Measurements from ENCODE around the gene NCAPH2. TPM values are rescaled to one million over a fixed set of nuclear protein-coding genes. Genes with fewer than 3 reads are reported as not detected.

Gene NCAPH2
- polyA plus RNA-seq (ENCODE audit: insufficient read length in 12 of 12): 10 to 100 TPM in 11 of 12 donors, not detected in 1; 22.0 to 33.1 (median 29.8) TPM
- long read RNA-seq, donor 1, transcript NCAPH2-205 (20 exons, 2,037 nt): major isoform, 5 of 49 reads
- long read RNA-seq, donor 1, partial matches to known transcripts: 30 of 49 reads
- long read RNA-seq, donor 1, other reads (novel, unspliced or antisense): 14 of 49 reads
- long read RNA-seq, donor 2, transcript NCAPH2-205 (20 exons, 2,037 nt): major isoform, 5 of 6 reads
- long read RNA-seq, donor 2, partial matches to known transcripts: 0 of 6 reads
- long read RNA-seq, donor 2, other reads (novel, unspliced or antisense): 0 of 6 reads
- long read RNA-seq, donor 3, partial matches to known transcripts: 0 of 2 reads
- long read RNA-seq, donor 3, other reads (novel, unspliced or antisense): 0 of 2 reads
- long read RNA-seq, donor 4, partial matches to known transcripts: 0 of 6 reads
- long read RNA-seq, donor 4, other reads (novel, unspliced or antisense): 0 of 6 reads
- long read RNA-seq, donor 5, partial matches to known transcripts: 29 of 50 reads
- long read RNA-seq, donor 5, other reads (novel, unspliced or antisense): 17 of 50 reads
- long read RNA-seq, donor 6, partial matches to known transcripts: 0 of 1 reads
- long read RNA-seq, donor 6, other reads (novel, unspliced or antisense): 0 of 1 reads
- long read RNA-seq, donor 7, partial matches to known transcripts: 0 of 3 reads
- long read RNA-seq, donor 7, other reads (novel, unspliced or antisense): 0 of 3 reads
- long read RNA-seq, donor 8, partial matches to known transcripts: 12 of 16 reads
- long read RNA-seq, donor 8, other reads (novel, unspliced or antisense): 0 of 16 reads
- long read RNA-seq, donor 9, partial matches to known transcripts: 0 of 4 reads
- long read RNA-seq, donor 9, other reads (novel, unspliced or antisense): 0 of 4 reads
- long read RNA-seq, donor 10, partial matches to known transcripts: 0 of 1 reads
- long read RNA-seq, donor 10, other reads (novel, unspliced or antisense): 0 of 1 reads
- long read RNA-seq, donor 11, transcript NCAPH2-205 (20 exons, 2,037 nt): major isoform, 6 of 27 reads
- long read RNA-seq, donor 11, partial matches to known transcripts: 21 of 27 reads
- long read RNA-seq, donor 11, other reads (novel, unspliced or antisense): 0 of 27 reads

DNA sequence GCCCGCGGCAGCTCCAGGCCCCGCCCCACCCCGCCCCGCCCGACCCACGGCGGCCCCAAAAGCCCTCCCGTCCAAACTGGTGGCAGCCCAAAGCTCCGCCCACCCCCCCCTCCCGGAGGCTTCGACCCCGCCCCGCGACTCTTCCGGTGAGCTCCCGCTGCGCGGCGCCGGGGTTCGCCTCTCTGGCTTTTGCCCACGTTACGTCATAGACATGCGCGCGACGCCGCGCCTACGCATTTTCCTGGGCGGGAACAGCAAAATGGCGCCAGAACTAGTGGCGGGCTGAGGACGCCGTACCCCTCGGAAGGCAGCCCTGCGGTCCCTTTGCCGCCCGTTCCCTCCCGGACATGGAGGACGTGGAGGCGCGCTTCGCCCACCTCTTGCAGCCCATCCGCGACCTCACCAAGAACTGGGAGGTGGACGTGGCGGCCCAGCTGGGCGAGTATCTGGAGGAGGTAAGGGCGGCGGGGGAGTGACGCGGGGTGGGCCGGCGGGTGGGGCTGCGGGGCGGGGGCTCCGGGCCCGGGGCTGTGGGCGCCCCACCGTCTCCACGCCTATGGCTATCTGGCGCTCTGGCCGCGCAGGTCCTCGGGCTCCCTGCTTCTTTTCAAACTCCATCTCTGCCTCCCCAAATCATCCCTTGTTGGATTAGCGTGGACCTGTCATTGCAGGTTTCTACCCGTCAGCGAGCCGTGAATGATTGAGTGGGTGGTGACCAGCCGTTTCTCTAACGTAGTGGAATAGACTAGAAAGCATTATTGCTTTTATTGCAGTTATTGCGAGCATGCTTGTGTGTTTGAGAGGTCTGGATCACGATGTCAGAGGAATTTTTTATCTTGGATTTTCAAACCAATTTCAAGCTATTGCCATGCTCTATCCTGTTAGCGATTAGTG, at the start of gene NCAPH2:
Gene NCAPH2 (plus strand): TSS at position 234 of the 894 bp plus-strand sequence. CDS start 114 bp downstream, at position 348.
- DNase-seq: peak; percentile 99

DNA sequence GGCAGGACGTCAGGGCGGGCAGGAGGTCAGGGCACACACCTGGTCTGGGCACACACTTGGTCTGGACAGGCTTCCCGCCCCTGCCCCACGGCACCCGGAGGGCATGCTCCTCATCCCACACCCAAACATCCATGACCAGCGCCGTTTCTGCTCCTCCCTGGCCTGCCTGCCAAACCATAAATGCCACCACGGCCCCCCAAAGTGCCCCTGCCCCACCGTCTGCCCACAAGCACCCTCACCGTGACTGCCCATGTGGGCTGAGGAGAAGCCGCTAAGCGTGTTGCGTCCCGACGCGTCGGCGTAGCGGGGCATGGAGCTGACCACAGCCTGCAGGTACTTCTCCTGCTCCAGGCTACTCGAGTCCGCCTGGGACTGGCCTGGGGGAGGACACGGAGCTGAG, 49.0 kb upstream of the NCAPH2 start:
- no peak for DNase-seq

DNA sequence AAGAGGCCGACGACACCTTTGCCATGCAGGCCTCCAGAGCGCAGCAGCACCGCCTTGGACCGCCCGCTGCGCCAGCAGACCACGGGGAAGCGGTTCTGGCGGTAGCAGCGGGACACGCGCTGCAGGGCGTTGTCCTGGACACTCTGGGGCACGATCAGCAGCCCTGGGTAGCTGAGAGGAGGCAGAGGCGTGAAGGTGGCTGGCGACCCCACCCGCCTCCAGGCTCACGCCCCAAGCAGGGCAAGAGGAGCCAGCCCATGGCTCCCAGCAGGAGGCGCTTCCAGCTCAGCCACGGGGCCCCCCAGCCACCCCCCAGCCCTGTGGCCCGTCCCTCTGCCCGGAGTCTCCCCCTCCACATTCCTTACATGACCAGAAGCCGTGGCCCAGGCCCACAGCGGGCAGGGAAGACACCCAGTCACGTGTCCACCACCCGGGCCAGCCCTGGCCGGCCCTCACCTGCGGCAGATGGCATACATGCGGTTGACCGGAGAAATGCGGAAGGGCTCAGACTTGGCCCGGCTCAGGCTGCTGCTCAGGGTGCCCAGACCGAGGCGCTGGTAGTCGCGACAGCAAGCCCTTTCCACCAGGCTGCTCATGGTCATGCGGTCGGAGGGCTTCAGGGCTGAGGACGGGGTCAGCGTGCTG, 48.4 kb upstream of the NCAPH2 start:
- DNase-seq: no peak

DNA sequence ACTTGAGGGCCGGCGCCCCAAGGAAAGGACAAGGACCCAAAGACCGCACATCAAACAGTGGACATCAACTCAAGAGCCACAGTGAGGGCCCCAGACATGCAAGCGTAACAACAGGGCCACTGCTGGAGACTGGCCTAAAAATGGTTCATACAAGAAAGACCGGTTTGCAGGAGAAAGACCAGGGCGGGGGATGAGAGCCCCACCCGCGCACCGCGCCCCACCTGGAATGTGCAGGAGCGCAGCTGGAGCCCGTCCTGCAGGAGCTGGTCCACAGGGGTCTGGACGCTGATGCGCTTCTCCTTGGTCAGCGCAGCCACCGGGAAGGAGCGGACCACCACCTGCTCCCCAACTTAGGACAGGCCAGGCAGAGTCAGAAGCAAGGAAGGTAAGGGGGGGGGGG, 47.1 kb upstream of the NCAPH2 start:
- DNase-seq: no peak

DNA sequence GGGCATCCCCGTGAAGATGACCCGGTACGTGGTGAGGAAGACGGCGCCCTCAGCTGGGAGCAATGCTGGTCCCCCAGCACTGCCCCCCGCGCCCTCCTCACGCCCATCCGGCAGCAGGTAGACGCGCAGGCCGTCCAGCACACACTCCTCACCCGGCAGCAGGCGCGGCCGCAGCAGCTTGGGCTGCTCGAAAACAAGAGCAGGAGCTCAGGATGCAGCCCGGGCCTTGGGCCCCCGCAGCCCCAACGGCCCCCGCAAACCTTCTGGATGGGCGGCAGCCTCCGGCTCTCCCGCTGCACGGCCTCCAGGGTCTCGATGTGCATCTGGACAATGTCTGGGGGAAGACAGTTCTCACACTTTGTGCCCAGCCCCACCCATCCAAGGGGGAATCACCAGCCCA, 46.5 kb upstream of the NCAPH2 start:
- DNase-seq: no peak

DNA sequence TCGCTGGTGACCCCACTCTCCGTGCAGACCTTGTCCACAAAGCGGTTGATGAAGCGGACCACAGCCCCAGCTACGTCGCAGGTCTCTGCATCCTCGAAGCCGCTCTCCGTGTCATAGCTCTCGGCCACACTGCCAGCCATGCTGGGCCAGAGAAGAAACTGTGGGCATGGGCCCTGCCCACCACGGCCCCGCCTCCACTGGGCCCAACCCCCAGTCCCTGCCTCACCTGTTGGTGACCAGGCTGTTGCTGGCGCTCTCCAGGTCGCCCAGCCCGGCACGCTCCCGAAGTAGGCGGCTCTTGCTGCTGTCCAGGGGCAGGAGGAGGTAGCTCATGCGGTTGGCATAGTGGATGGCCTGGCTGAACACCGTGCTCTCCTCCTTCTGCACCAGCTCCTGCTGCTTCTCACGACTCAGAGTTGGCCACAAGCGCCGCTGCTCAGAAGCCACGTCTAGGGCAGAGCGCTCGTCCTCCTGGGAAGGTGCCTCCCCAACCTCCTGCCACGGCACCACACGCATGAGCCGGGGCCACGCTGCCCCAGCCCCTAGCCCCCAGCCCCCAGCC, 46.0 kb upstream of the NCAPH2 start:
- DNase-seq: no peak

DNA sequence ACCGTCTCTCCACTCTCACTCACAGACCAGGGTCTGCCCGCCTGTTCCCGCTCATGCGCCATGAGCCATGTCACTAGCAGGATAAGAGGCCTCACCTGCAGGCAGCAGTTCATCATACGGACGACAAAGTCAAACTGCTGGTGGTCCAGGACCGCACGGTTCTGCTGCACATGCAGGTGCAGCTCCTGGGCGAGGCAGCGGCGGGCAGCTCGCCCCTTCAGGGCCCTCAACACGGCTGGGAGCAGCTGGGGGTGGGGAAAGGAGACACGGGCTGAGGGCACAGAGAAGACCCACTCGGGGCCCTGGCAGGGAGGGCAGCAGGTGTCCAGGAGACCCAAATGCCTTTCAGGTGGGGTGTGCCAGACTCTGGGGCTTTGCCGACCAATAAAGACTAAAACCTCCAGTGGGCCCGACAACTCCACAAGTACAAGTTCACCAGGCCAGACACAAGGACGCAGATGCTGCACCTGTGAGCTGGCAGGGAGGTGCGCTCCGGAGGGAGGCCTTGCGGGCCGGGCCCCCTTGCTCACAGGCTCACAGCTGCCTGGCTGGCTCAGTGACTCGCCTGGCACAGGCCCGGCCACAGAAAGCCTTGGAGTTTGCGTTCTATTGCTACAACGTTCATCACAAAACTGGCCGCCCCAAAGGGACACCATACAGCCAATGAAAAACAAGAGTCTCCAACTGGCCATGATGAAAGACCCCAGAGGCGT, 44.7 kb upstream of the NCAPH2 start:
- no peak for DNase-seq

DNA sequence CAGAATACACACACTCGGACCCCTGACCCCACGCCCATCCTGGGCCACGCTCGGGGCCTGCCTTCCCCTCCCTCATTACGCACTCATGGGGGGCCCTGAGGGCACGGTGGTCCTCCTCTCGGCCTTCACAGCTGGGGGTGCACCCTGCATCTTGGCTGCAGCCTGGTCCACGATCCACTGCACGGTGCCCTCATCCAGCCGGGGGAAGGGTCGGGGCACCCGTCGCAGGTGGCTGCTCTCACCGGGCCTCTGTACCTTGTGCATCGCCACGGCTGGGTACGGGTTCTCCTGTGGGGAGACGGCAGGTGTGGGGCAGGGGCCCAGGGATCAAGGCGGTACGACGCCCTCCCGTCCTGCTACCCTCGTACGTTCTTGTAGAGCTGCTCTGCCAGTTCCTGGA, 43.6 kb upstream of the NCAPH2 start:
- DNase-seq: no peak

DNA sequence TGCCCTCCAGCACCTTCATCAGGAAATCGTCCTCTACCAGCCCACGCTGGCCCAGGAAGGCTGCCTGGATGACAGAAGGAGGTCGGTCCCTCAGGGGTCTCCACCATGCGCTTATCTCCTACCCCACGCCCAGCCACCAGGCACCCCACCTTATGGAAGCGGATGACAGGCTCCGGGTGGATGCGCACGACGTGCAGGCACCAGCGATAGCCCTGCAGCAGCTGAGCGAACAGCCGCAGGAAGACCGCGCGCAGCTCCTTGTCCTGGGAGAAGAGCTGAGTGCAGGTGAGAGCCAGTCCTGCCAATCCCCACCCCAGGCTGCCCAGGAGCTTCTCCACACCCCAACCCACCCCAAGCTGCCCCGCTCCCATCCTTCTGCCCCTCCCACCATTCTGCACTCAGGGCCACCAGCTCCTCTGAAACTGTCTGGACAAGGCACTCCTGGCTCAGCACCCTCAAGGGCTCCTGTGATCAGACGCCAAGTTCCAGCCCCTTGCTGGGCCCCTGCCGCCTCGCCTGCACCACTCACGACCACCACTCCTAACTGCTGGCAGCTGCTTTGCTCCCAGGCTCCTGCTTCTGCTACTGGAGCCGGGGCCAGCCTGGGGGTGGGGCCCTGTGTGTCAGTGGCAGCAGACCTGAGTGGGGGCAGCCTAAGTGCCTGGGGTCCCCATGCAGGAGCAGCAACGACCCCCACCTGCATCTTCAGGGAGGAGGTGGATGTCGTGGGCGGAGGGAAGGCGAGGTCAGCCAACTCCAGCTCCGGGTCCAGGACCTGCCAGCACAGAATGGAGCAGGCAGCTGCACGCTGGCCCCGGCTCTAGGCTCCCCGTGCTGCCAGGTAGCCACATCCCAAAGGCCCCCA, 42.7 kb upstream of the NCAPH2 start:
- no peak for DNase-seq

DNA sequence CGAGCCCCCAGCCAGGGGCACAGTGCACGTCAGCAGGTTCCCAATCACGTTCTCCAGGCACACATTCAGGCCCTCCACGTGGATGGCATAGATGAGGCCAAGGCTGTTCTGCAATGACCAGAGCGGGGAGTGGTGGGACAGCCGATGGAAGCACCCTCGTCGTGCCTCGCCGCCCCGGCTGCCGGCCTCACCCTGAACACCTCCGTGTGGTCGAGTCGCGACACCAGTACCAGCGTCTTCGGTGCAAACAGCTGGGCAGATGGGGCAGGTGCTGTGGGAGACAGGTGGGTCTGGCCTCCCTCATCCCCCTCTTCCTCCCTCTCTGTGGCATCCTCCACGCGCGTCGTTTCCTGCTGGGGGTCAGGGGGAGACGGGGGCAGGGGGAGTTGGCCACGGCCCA, 40.7 kb upstream of the NCAPH2 start:
- no peak for DNase-seq

DNA sequence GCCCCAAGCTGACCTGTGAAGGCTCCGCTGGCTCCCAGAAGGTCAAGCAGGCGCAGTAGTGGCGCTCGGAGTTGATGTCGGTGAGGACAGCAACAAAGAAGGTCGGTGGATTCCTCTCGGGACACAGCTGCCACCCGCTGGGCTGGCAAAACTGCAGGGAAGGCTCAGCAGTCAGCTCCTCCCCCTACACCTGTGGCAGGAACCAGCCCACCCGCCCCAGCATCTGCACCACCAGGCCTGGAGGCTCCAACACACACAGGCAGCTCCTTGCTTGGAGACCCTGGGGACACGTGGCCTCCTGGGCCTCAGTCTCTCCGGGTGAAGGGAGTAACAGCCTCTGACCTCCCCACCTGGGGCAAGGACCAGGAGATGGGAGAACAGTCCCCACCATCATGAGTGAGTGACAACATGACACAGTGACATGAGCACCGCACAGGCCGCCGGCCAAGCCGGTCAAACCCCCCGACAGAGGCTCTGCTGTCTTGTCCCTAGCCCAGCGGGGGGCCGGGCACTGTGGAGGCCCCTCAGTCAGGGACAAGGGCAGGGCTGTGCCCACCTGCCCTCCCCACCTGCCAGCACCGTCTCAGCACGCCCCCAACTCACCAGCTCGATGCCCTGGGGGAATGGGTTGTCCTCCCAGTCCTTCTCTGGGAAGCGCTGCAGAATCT, 40.1 kb upstream of the NCAPH2 start:
- no peak for DNase-seq

DNA sequence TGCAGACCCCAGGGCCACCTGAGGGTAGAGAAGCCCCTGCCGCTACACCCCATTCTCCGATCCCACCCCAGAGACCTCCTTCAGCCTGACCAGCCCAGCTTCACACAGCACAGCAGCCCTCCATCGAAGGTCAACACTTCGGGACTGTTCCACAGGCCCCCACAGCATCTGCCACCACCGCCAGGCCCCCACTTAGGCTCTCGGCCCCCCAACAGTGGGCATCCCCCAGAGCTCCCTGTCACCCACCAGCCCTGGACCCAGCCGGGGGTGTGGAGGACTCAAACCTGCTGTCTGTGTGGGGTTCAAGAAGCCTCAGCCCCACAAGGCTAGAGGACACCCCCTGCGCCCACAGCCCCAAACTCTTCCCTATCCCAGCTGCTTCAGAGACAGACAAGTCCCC, 39.4 kb upstream of the NCAPH2 start:
- DNase-seq: no peak

DNA sequence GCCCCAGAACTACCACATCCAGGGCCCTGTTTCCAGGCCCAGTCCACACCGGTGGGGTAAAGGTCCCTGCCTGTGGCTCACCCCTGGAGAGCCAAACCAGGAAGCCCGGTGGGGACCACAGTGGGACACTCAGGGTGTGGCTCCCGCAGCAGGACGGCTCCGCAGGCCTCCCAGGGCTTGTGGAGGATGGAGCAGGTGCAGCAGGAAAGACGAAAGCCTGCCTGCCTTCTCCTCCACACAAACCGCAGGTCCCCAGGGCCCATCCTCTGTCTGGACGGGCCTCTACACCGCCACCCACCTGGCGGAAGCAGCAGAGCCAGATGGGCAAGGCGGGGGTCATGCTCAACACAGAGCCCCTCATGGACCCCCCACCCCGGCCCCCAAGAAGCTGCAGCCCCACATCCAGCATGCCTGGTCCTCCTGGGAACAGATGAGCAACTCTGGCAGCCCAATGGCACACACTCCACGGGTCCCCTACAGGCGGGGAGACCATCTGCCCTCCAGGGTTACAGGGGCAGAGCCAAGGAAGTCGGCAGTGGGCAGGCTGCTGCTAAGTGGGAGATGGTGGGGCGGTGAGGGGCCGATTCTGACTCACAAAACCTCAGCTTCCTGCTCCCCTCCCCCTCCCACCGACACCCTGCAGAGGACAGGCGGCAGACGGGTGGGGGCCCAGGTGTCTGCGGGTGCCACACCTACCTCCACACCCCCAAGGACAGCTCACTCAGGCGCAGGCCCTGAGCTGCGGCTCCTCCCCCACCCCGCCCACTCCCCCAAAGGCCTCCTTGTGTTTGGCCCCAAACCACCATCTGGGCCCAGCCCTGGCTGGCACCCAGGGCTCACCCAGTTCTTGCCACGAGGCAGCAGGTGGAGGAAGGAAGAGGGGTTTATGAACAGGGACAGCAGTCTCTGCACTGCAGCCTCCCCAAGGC, 38.4 kb upstream of the NCAPH2 start:
- DNase-seq: no peak

DNA sequence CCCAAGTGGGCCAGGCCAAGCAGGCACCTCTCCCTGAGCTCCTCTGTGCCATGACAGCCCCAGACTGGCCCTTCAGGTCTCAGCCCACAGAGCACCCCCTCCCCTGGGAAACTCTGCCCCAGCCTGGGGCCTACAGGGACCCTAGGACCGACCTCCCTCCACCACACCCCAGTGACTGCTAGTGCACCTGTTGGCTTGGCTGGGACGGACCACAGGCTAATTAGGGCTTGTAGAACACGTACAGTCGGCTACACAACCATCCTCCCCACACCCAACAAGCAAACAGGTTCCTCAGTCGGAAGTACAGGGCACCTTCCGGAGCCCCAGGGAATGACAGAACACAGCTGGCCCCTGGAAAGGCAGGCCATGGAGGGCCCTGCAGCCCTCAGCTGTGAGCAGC, 37.5 kb upstream of the NCAPH2 start:
- DNase-seq: no peak

DNA sequence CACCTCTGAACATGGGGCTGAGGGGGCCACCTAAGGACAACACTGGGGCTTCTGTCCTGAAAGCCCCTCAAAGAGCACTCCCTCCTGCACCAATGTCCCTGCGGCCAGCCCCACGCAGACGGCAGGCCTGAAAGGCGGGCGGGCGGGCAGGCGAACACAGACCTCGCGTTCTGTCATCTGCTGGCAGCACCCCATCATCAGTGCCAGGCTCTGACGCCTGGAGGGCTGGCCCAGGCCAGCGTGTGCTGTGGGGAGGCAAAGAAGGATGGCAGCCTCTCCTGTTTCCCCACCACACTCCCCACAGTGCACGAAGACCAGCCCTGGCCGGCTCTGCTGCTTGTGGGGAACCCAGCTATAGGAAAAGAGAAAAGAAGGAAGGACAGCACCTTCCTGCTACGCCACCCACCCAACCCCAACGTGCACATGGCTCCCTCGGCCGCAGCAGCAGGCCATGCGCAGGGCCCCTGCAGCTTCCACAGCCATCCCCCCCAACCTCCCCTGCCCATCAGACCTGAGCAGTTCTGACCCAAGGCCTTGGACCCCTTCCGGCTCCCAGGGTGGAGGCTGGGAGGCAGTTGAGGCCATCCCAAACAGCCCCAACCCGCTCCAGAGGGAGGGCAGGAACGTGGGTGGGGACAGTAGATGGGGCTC, 36.7 kb upstream of the NCAPH2 start:
- DNase-seq: no peak

DNA sequence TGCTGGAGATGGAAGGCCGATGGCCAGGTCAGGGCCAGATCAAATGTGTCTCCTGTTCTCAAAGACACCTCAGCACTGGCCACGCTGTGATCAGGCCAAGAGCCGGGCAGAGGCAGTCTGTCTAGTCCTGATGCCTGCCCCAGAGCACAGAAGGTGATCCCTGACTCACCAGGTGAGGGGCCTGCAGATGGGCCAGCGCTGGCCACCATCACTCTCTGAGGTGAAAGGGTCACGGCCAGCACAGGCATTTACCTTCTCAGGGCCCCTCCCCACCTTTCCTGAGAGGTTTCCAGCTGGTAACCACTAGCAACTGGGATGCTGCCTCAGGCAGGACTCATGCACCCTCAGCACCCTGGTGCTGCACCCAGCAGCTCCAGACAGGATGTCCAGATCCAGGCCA, 36.1 kb upstream of the NCAPH2 start:
- DNase-seq: no peak
